Activated B cell treated with CpG ODN at 0.5 μM for 24 hours (primary cell): ENCODE measurements around the gene IL10RA. TPM values are rescaled to one million over a fixed set of nuclear protein-coding genes. Genes with fewer than 3 reads are reported as not detected.

ENCODE experiments used
- ATAC-seq: fragments of 200-7000 bp; cut with Tn5 transposase; one replicate; pipeline ENCODE4 v1.10.0; 2021; ENCODE audit warnings: low read depth, mild to moderate bottlenecking, moderate library complexity
- CTCF ChIA-PET: fragments of 350-600 bp; sonication (Branson Sonifier 250); formaldehyde crosslinking; loops from one replicate; lab custom pipeline; 2021; ENCODE audit warnings: antibody characterized with exemption; lab: Charles Lee
- POLR2A ChIA-PET: fragments of 350-600 bp; sonication (Branson Sonifier 250); formaldehyde crosslinking; loops from one replicate; lab custom pipeline; 2021; ENCODE audit warnings: antibody characterized with exemption; lab: Charles Lee
- DNase-seq: peaks from one replicate; pipeline ENCODE4 v3.0.0; 2022
- H3K27ac Mint-ChIP-seq: one replicate; pipeline ENCODE4 v1.8.0; 2020; ENCODE audit warnings: mixed read lengths
- H3K27me3 Mint-ChIP-seq: one replicate; pipeline ENCODE4 v1.8.0; 2021; ENCODE audit warnings: mixed read lengths
- H3K36me3 Mint-ChIP-seq: one replicate; pipeline ENCODE4 v1.8.0; 2021; ENCODE audit warnings: low read depth, mixed read lengths
- H3K4me1 Mint-ChIP-seq: one replicate; pipeline ENCODE4 v1.8.0; 2021; ENCODE audit warnings: mixed read lengths
- H3K4me3 Mint-ChIP-seq: one replicate; pipeline ENCODE4 v1.8.0; 2020; ENCODE audit warnings: mild to moderate bottlenecking, mixed read lengths
- H3K9me3 Mint-ChIP-seq: one replicate; pipeline ENCODE4 v1.8.0; 2020; ENCODE audit warnings: mixed read lengths
- intact Hi-C: fragments of 100-400 bp; cut with micrococcal nuclease; formaldehyde crosslinking; loops from one replicate; pipeline ENCODE4 v1.15.1; 2024
- total RNA-seq: library from RNA; stranded (reverse); gene quantifications from 2 replicates; pipeline ENCODE4 v1.2.3, GENCODE V29; 2022
- TF ChIP-seq, protein P1 (sequence below): fragments of 200-600 bp; IDR thresholded peaks from one replicate; pipeline ENCODE4 v1.8.0; 2022; ENCODE audit warnings: antibody characterized with exemption, mild to moderate bottlenecking

IL10RA gene
- total RNA-seq, 1 donor from 2014 or later = 350 TPM

DNA sequence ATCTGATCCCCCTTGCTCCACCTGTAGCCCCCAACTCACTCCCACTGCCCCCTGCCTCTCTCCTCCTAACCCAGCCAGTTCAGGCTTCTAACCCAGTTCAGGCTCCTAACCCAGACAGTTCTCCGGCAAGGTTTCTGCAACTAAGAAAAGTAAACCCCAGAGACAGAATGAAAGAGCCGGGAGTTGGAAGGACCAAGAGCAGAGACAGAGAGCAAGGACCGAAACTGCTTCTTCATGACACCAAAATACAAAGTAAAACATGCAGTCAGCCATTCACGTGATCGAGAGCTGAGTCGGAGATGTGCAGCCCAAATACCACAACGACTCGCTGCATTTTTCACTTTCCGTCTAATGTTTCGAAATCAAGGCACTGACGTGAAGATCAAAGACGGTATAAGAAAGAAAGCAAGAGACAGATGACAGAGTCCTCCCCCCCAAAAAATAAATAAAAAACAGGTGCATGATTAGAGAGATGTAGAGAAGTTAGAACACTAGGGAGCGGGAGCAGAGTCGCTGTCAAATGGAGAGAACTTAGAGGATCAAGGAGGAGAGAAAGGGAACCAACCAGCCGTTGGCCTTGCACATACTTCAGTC lies 884 bp downstream of the IL10RA start:
- intact Hi-C loops = loop anchor here (1.0 kb wide), 5 partner anchors 11 to 172 kb away; no protein-coding TSS in a partner anchor
- Mint-ChIP-seq H3K27me3 (no peaks in the 10 kb centered on the region), H3K4me3 (peak overlapping the region; percentile 90), H3K9me3 (no peaks in the 10 kb centered on the region), H3K4me1 (peaks cover 89% of the 10 kb centered on the region), H3K36me3 (peaks cover 72% of the 10 kb centered on the region), H3K27ac (peak overlapping the region; percentile 96)
- ATAC-seq = peak; percentile 16
- ChIA-PET POLR2A (interaction anchor here (0.6 to 41.6 kb wide), 16 partner anchors 10 to 756 kb away, joined by 3 to 1422 read pairs (median 6); no protein-coding TSS in a partner anchor), CTCF (interaction anchor here (1.1 to 5.7 kb wide), 13 partner anchors 10 to 179 kb away, joined by 3 to 47 read pairs (median 5); no protein-coding TSS in a partner anchor)
- DNase-seq = no peak
- TF ChIP-seq, protein P1, sequence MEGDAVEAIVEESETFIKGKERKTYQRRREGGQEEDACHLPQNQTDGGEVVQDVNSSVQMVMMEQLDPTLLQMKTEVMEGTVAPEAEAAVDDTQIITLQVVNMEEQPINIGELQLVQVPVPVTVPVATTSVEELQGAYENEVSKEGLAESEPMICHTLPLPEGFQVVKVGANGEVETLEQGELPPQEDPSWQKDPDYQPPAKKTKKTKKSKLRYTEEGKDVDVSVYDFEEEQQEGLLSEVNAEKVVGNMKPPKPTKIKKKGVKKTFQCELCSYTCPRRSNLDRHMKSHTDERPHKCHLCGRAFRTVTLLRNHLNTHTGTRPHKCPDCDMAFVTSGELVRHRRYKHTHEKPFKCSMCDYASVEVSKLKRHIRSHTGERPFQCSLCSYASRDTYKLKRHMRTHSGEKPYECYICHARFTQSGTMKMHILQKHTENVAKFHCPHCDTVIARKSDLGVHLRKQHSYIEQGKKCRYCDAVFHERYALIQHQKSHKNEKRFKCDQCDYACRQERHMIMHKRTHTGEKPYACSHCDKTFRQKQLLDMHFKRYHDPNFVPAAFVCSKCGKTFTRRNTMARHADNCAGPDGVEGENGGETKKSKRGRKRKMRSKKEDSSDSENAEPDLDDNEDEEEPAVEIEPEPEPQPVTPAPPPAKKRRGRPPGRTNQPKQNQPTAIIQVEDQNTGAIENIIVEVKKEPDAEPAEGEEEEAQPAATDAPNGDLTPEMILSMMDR = no peak

DNA sequence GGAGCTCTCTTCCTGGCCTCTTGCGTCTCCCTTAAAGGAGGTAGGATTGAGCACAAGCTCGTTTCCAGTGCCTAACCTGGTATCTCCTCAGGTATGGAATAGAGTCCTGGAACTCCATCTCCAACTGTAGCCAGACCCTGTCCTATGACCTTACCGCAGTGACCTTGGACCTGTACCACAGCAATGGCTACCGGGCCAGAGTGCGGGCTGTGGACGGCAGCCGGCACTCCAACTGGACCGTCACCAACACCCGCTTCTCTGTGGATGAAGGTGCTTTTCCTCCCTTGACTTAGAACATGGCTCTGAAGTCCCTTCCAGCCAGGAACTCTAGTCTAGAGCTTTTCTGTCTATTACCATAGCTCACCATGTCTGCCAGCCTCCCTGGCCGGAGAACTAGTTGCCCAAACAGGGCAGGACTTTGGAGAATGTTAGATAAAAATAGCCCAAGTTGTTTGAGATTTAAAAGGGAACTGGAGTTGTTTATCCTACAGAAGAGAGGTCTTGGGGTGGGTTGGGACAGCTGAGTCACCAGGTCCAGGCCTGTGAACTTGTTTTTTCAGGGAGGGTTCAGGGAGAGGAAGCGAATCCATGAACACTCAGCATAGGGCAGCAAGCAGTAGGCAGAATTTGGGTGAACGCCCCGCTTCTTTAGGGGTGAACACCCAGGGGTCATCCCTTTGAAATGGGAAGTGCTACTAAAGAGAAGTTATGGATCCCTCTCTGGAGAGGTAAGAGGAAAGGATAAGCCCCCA lies 3.3 kb downstream of the IL10RA start:
- TF ChIP-seq, protein P1 = no peak
- H3K36me3 Mint-ChIP-seq = peaks cover 92% of the 10 kb centered on the region
- peaks cover 84% of the 10 kb centered on the region for H3K4me1 Mint-ChIP-seq
- POLR2A ChIA-PET = interaction anchor here (1.0 to 41.6 kb wide), 7 partner anchors 13 to 173 kb away, joined by 3 to 1422 read pairs (median 73); no protein-coding TSS in a partner anchor
- no peaks in the 10 kb centered on the region for H3K9me3 Mint-ChIP-seq
- intact Hi-C loops = no loop called here
- peak overlapping the region; percentile 90 for H3K4me3 Mint-ChIP-seq
- DNase-seq (no peak), ATAC-seq (no peak)
- CTCF ChIA-PET = interaction anchor here (1.1 to 5.7 kb wide), 5 partner anchors 38 to 63 kb away, joined by 3 to 47 read pairs (median 5); no protein-coding TSS in a partner anchor
- H3K27me3 Mint-ChIP-seq = no peaks in the 10 kb centered on the region
- peak overlapping the region; percentile 61 for H3K27ac Mint-ChIP-seq

DNA sequence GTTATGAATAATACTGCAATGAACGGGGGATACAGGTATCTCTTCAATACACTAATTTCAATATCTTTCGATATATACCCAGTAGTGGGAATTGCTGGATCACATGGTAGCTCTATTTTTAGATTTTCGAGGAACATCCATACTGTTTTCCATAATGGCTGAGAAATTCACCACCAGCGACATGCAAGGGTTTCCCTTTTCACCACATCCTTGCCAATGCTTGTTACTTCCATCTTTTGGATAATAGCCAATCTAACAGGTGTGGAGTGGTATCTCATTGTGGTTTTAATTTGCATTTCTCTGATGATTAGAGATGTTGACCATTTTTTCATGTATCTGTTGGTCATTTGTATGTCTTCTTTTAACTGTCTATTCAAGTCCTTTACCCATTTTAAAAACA lies 5.9 kb downstream of the IL10RA start:
- intact Hi-C loops = no loop called here
- TF ChIP-seq, protein P1 = no peak
- H3K27me3 Mint-ChIP-seq = no peaks in the 10 kb centered on the region
- H3K4me1 Mint-ChIP-seq = peaks cover 77% of the 10 kb centered on the region
- DNase-seq (no peak), ATAC-seq (no peak)
- H3K36me3 Mint-ChIP-seq = peaks cover 98% of the 10 kb centered on the region
- H3K9me3 Mint-ChIP-seq = no peaks in the 10 kb centered on the region
- ChIA-PET POLR2A (interaction anchor here (25.5 to 41.6 kb wide), 3 partner anchors 2 to 42 kb away, joined by 930 to 1422 read pairs (median 1422); partner anchors contain the start of gene IL10RA), CTCF (interaction anchor here (1.4 to 1.5 kb wide), 2 partner anchors 41 to 61 kb away, joined by 4 to 5 read pairs; no protein-coding TSS in a partner anchor)
- H3K27ac Mint-ChIP-seq = peak overlapping the region; percentile 13
- H3K4me3 Mint-ChIP-seq = peak overlapping the region; percentile 55

DNA sequence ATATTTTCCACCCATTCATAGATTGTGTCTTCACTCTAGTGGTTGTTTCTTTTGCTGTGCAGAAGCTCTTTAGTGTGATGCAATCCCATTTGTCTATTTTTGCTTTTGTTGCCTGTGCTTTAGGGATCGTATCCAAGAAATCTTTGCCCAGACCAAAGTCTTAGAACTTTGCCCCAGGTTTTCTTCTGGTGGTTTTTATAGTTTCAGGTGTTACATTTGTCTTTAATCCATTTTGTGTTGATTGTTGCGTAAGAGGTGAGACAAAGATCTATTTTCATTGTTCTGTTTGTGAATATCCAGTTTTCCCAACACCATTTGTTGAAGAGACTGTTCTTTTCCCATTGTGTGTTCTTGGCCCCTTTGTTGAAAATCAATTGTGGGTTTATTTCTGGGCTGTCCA lies 6.4 kb downstream of the IL10RA start:
- TF ChIP-seq, protein P1 = no peak
- Mint-ChIP-seq H3K4me1 (peaks cover 77% of the 10 kb centered on the region), H3K4me3 (peak overlapping the region; percentile 55), H3K36me3 (peaks cover 98% of the 10 kb centered on the region), H3K27me3 (no peaks in the 10 kb centered on the region), H3K9me3 (no peaks in the 10 kb centered on the region), H3K27ac (peak overlapping the region; percentile 13)
- ATAC-seq (no peak), DNase-seq (no peak)
- ChIA-PET POLR2A (interaction anchor here (1.0 to 41.6 kb wide), 5 partner anchors 2 to 60 kb away, joined by 3 to 1422 read pairs (median 930); partner anchors contain the start of gene IL10RA), CTCF (interaction anchor here (1.4 to 1.6 kb wide), 3 partner anchors 42 to 61 kb away, joined by 3 to 5 read pairs (median 4); no protein-coding TSS in a partner anchor)
- intact Hi-C loops = no loop called here
